ENCODE data around the gene CCDC24. TPM values are rescaled to one million over a fixed set of nuclear protein-coding genes. Genes with fewer than 3 reads are reported as not detected.

Gene CCDC24
- total RNA-seq, 2 donors from 2014 or later: 4.5 to 24.0 TPM

- Histone ChIP-seq H3K27me3 (replicated peaks; ENCODE audit: insufficient read depth) (no peaks in the 10 kb centered on the region), H3K36me3 (no peaks in the 10 kb centered on the region), H3K4me1 (ENCODE audit: control insufficient read depth in 1 of 2, low read depth in 2 of 2) (peaks cover 14 to 24% of the 10 kb centered on the region in 2 donors), H3K27ac (no peak overlapping the region), H3K9me3 (no peaks in the 10 kb centered on the region), H3K4me3 (no peak overlapping the region)
- ATAC-seq (ENCODE audit: insufficient number of reproducible peaks, low FRiP score, low read depth) (no peak), DNase-seq (ENCODE audit: low spot score) (no peak)
- no peak for TF ChIP-seq CTCF (IDR thresholded peaks at IDR 0.05)
These were observed 52.8 kb downstream of the CCDC24 start for GRCh38 chr1:44044071-44044801.

GRCh38 chr1:44045064-44045463 is 53.7 kb downstream of the CCDC24 start:
- ATAC-seq (ENCODE audit: insufficient number of reproducible peaks, low FRiP score, low read depth) (no peak), DNase-seq (ENCODE audit: low spot score) (no peak)
- Histone ChIP-seq H3K36me3 (no peaks in the 10 kb centered on the region), H3K4me3 (no peak overlapping the region), H3K4me1 (ENCODE audit: control insufficient read depth in 1 of 2, low read depth in 2 of 2) (peaks cover 23 to 32% of the 10 kb centered on the region in 2 donors), H3K9me3 (no peaks in the 10 kb centered on the region), H3K27me3 (replicated peaks; ENCODE audit: insufficient read depth) (no peaks in the 10 kb centered on the region), H3K27ac (no peak overlapping the region)
- TF ChIP-seq CTCF (IDR thresholded peaks at IDR 0.05): no peak

Other genes starting within 250 kb of the CCDC24 start
- 1 to 10 TPM; 3.8 to 6.1 TPM for gene ARTN, start 57.8 kb upstream of the CCDC24 start, total RNA-seq
- 10 to 100 TPM; 22.2 to 34.3 TPM for gene IPO13, start 44.6 kb upstream of the CCDC24 start, total RNA-seq
- 10 to 100 TPM; 21.9 to 31.4 TPM for gene DPH2, start 21.6 kb upstream of the CCDC24 start, total RNA-seq
- gene ATP6V0B, start 16.6 kb upstream of the CCDC24 start, total RNA-seq: 100 to 1,000 TPM in 1 of 2 donors, 10 to 100 TPM in 1; 72.3 to 136 TPM
- 10 to 100 TPM; 34.8 to 51.6 TPM for gene B4GALT2, start 12.4 kb upstream of the CCDC24 start, total RNA-seq
- gene SLC6A9, start 39.9 kb downstream of the CCDC24 start, total RNA-seq: 10 to 100 TPM; 15.0 to 26.8 TPM
- under 1 TPM in 1 of 2 donors, not detected in 1; 0.92 TPM for gene KLF17, start 127.2 kb downstream of the CCDC24 start, total RNA-seq
- not detected for gene KLF18, start 150.0 kb downstream of the CCDC24 start, total RNA-seq
- 10 to 100 TPM; 40.2 to 68.0 TPM for gene DMAP1, start 221.9 kb downstream of the CCDC24 start, total RNA-seq

Data from thoracic aorta (tissue), 2 donors.